HUDEP-2 (cell line): ENCODE data around the gene MCM3AP.
"Not testable (repeated sequence)": the region's sequence is repeated elsewhere in the genome, so short reads cannot be mapped to it uniquely, and the experiment has no call there.

Experiments used
- DNase-seq, 76 experiments: peaks; one replicate each; lab custom pipeline; 2025; ENCODE audit not compliant: unreplicated experiment in 76 of 76; lab: John Stamatoyannopoulos, UW

The MCM3AP gene

GRCh38 chr21:46312949-46313348 is 27.5 kb upstream of the MCM3AP start:
- no peak for DNase-seq

DNA sequence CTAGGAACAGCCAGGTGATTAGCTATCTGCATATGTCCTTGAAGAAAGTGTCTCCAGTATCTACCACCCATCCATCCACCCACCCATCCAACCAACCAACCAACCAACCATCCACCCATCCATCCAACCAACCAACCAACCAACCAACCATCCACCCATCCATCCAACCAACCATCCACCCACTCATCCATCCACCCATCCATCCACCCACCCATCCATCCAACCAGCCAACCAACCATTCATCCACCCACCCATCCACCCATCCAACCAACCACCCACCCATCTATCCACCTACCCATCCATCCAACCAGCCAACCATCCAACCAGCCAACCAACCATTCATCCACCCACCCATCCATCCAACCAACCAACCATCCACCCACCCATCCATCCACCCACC is 26.2 kb upstream of the MCM3AP start:
- no peak for DNase-seq

GRCh38 chr21:46310260-46310659 is 24.8 kb upstream of the MCM3AP start:
- DNase-seq = not testable (repeated sequence)

- no peak for DNase-seq
These were observed 23.0 kb upstream of the MCM3AP start for GRCh38 chr21:46308431-46308830.

DNA sequence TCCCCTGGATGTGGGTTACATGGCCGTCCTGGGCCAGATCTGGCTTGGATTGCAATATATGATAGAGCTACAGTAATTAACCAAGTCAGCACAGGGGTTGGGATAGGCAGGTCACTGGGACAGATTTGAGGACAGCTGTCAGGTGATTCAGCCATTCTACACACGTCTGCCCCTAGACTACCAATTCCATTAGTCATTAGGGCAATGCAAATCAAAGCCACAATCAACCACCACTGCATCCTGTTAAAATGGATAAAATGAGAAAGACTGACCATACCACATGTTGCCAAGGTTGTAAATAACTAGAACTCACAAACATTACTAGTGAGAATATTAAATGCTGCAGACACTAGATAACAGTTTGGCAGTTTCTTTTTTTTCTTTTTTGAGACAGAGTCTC is 22.2 kb upstream of the MCM3AP start:
- DNase-seq = peak in 7 of 76 experiments; percentile 19 to 49 (median 31)

- DNase-seq = peak in 70 of 76 experiments; percentile 25 to 88 (median 66)
These were observed 19.5 kb upstream of the MCM3AP start for GRCh38 chr21:46304955-46305354.

GRCh38 chr21:46304437-46304836 is 19.0 kb upstream of the MCM3AP start:
- no peak for DNase-seq

DNA sequence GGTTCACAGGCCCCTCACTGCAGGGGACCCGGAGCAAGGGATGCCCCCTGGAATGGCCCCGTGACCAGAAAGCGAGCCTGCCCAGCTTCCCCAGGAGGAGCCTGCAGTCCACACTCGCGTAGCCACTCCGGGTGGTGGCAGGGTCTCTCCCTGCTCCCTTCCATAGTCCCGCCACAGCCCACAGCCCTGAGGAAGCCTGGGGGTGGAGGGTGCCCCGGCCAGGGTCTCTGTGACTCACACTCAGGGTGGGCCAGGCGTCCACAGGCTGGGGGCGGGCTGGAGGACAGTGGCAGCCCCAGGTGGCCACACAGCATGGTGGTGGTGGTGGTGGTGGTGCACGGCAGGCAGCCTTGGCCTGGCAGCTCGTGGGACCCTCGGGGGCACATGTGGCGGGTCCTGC is 16.3 kb upstream of the MCM3AP start:
- DNase-seq = no peak

GRCh38 chr21:46299167-46299566 is 13.8 kb upstream of the MCM3AP start:
- DNase-seq = no peak

GRCh38 chr21:46297338-46298271 is 12.2 kb upstream of the MCM3AP start:
- DNase-seq = no peak

GRCh38 chr21:46295996-46296752 is 10.8 kb upstream of the MCM3AP start:
- no peak for DNase-seq

DNA sequence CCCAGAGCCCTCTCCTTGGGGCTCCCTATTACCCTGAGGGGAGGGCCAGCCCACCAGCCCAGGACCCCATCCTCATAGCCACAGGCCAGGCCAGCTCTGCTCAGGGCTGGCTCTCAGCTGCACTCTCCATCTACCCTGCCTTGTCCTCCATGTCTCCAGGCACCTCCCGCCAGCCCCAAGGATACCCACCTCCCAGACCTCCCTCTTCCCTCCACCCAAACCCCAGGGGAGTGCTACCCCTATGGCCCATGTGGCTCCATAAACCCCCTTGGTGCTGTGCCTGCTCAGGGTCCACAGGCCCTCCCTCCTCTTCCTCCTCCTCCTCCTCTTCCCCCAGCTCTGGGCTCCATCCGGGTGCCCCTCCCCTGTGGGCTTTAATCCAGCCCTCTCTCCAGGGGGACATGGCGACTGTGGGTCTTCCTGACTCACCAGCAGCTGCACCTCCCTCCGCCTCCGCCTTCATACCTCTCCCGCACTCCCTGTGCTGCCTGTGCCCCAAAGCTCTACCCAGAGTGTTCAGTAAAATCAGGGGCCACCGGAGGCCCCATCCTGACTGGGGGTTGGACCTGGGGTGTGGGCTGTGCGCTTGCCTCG is 9.9 kb upstream of the MCM3AP start:
- peak in 1 of 76 experiments; percentile 16 for DNase-seq

GRCh38 chr21:46294647-46295176 is 9.3 kb upstream of the MCM3AP start:
- DNase-seq = peak in 62 of 76 experiments; percentile 12 to 86 (median 44)

DNA sequence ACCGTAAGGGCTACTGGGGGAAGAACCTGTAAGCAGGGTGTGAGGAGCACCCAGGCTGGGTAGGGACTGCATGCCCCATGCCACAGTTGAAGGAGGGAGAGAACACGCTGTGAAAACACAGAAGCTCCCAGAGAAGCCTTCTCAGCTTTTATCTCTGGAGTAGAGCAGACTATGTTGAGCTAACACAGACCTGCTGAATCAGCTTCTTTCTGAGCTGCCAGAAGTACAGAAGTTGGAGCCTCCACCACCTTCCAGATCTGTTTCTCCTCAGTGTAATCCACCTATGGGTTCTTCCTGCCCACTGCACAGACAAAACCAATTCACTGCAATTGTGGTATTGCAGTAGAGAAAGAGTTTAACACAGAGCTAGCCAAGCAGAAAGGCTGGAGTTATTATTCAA is 6.2 kb upstream of the MCM3AP start:
- DNase-seq = no peak

DNA sequence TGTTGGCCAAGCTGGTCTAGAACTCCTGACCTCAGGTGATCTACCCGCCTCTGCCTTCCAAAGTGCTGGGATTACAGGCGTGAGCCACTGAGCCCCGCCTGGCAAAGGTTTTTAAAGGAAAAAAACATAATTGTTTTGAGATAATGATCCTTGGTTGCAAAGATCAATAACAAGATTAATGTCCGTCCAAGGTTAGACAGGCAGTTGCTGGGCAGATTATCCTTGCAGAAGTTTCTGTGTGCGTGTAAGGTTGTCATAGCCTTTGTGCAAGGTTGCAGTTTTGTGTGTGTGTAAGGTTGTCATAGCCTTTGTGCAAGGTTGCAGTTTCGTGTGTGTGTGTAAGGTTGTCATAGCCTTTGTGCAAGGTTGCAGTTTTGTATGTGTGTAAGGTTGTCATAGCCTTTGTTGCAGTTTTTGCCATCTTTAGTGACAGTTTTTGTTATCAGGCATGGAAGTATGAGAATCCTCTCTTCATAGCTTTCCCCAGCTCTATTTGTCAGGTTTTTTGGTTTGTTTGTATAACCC is 4.3 kb upstream of the MCM3AP start:
- DNase-seq = no peak

GRCh38 chr21:46287541-46287940 is 2.1 kb upstream of the MCM3AP start:
- no peak for DNase-seq

- DNase-seq = peak in 4 of 76 experiments; percentile 36 to 63 (median 50)
These were observed 1.2 kb upstream of the MCM3AP start for GRCh38 chr21:46286648-46287002.

DNA sequence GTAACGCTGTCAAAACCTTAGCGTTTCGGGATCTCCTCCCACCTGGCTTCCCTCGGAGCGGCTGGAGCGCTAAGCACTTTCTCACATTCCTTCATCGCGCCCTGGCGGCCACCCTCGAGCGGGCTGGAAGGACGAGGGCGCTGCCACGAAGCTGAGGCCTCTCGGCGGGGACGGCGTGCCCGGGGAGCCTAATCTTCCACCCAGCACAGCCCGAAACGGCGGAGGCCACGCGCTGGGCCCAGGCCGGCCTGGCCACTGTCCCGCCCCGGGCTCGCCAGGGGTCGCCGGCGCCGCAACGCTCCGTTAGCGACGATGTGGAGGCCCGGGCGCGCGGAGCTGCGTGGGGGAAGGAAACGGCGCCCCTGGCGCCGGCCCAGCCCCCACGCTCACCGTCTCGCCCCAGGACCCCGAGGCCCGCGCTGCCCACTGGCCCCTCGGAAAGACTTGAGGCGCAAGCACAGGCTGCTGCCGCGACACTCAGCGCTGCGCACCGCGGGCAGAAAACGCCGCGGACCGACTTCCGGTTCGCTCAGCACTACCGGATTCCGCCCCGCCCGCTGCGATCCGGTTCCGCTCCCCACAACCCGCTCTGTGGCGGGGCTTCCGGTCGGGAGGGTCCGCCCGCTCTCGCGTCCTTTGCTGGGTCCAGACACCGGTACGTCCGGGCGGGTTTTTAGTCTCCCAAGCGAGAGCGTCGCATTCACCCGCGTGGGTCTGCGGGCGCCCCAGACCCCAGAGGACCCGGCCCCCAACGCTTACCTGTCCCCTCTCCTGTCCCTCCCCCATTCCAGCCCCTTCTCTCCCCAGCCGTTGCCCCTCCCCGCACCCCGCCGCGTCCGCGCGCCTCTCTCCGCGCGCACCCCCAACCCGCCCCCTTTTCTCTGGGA is 593 bp upstream of the MCM3AP start, which contains the start of gene YBEY:
Gene YBEY, plus strand, starts transcription at position 582 of the 887 bp plus-strand sequence. CDS start 572 bp downstream, outside the sequence.
- DNase-seq = peak in 73 of 76 experiments; percentile 27 to 93 (median 82)

DNA sequence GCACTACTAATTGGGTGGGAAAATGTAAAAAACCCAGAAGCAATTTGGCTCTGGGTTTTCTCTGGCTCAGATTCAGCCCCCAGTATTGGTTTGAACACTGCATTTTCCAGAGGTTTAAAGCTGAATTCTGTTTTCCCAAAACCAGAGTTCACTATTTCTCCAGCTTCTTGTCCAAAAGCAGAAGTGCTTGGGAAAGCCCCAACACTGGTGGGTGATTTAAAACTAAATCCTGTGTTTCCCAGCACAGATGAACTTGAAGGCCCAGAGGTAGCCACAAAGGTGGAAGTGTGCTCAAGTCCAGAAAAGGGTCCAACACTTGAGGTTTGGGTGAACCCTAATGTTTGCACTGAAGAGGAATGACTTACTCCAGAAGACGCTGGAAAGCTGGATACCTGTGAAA is 678 bp downstream of the MCM3AP start:
- DNase-seq = no peak
